Astrocyte of the cerebellum (primary cell): ENCODE results near the gene NEO1.

Source experiments
- DNase-seq: peaks from one replicate; pipeline ENCODE4 v3.0.0-alpha.2; 2011; ENCODE audit warnings: low read depth
- H3K4me3 ChIP-seq: 2 replicates; pipeline ENCODE4 v1.5.1; 2011; ENCODE audit warnings: mild to moderate bottlenecking, low read depth, low read length, moderate library complexity
- in situ Hi-C: cut with HindIII; loops from 2 replicates; pipeline ENCODE4 v1.10.0; 2017; ENCODE audit warnings: low sequenced_read_pairs
- TF ChIP-seq, protein P1 (sequence below): IDR thresholded peaks from 2 replicates; pipeline ENCODE4 v1.5.1; 2012; ENCODE audit warnings: low read length, low read depth, moderate library complexity, mild to moderate bottlenecking; ENCODE audit errors: missing control alignments

NEO1 gene

GRCh38 chr15:73354241-73354640 is 302.0 kb downstream of the NEO1 start:
- H3K4me3 ChIP-seq: no peak overlapping the region
- in situ Hi-C loops: no loop called here
- DNase-seq: no peak
- TF ChIP-seq, protein P1, sequence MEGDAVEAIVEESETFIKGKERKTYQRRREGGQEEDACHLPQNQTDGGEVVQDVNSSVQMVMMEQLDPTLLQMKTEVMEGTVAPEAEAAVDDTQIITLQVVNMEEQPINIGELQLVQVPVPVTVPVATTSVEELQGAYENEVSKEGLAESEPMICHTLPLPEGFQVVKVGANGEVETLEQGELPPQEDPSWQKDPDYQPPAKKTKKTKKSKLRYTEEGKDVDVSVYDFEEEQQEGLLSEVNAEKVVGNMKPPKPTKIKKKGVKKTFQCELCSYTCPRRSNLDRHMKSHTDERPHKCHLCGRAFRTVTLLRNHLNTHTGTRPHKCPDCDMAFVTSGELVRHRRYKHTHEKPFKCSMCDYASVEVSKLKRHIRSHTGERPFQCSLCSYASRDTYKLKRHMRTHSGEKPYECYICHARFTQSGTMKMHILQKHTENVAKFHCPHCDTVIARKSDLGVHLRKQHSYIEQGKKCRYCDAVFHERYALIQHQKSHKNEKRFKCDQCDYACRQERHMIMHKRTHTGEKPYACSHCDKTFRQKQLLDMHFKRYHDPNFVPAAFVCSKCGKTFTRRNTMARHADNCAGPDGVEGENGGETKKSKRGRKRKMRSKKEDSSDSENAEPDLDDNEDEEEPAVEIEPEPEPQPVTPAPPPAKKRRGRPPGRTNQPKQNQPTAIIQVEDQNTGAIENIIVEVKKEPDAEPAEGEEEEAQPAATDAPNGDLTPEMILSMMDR: no peak
